ENCODE measurements around the gene MTCL3.

MTCL3 gene

DNA sequence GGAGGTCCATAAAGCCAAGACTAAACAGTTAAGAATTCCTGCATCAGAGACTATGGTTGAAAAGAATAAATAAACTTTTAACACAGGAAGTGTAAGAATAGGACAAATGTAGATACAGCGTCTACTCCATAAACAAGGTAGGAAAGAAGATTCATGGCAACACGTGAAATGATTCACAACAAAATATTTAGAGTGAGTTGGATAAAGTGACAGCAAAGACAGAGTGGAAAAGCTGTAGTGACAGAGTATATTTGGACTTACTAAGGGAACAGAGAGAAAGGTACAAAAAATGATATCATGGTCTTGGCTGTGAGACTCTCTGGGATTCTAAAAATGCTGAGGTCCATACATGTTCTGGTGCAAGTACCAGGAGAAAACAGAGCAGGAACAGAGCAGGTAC, 38.0 kb downstream of the MTCL3 start:
- no peak overlapping the region for H3K27ac Mint-ChIP-seq

DNA sequence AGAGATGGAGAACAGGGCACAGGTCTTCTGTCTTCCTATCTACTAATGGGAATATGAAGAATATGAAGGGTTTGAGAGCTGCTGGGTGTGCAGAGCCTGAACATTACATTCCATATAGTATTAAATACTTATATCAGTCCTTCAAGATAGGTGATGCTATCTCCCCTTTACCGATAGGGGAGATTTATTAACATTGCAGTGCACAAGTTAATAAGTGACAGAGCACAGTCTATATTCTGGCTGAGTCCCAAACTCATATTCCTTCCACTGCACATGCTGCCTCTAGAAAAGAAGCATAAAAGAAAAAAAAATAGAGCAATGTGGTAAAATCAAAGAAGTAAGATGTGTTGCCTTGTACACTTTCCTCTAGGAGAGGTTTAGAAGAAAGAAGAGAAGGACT, 41.5 kb downstream of the MTCL3 start:
- Mint-ChIP-seq H3K4me1 (no peaks in the 10 kb centered on the region), H3K36me3 (peaks cover 11% of the 10 kb centered on the region), H3K9me3 (peaks cover 6% of the 10 kb centered on the region), H3K27ac (no peak overlapping the region), H3K4me3 (no peak overlapping the region), H3K27me3 (ENCODE audit: low read depth) (no peaks in the 10 kb centered on the region)
- no peak for DNase-seq (ENCODE audit: low spot score in 2 of 2, unreplicated experiment in 2 of 2)
- TF ChIP-seq, protein P1, sequence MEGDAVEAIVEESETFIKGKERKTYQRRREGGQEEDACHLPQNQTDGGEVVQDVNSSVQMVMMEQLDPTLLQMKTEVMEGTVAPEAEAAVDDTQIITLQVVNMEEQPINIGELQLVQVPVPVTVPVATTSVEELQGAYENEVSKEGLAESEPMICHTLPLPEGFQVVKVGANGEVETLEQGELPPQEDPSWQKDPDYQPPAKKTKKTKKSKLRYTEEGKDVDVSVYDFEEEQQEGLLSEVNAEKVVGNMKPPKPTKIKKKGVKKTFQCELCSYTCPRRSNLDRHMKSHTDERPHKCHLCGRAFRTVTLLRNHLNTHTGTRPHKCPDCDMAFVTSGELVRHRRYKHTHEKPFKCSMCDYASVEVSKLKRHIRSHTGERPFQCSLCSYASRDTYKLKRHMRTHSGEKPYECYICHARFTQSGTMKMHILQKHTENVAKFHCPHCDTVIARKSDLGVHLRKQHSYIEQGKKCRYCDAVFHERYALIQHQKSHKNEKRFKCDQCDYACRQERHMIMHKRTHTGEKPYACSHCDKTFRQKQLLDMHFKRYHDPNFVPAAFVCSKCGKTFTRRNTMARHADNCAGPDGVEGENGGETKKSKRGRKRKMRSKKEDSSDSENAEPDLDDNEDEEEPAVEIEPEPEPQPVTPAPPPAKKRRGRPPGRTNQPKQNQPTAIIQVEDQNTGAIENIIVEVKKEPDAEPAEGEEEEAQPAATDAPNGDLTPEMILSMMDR (IDR thresholded peaks at IDR 0.05; ENCODE audit: unreplicated experiment): no peak

More for the DNA sequence above, 38.0 kb downstream of the MTCL3 start:
- no peaks in the 10 kb centered on the region for H3K4me1 Mint-ChIP-seq
- no peak overlapping the region for H3K4me3 Mint-ChIP-seq
- DNase-seq (ENCODE audit: low spot score in 2 of 2, unreplicated experiment in 2 of 2): no peak
- TF ChIP-seq, protein P1 (IDR thresholded peaks at IDR 0.05; ENCODE audit: unreplicated experiment): no peak
- peaks cover 3% of the 10 kb centered on the region for H3K36me3 Mint-ChIP-seq
- H3K27me3 Mint-ChIP-seq (ENCODE audit: low read depth): peaks cover 6% of the 10 kb centered on the region
- peaks cover 3% of the 10 kb centered on the region for H3K9me3 Mint-ChIP-seq

DNA sequence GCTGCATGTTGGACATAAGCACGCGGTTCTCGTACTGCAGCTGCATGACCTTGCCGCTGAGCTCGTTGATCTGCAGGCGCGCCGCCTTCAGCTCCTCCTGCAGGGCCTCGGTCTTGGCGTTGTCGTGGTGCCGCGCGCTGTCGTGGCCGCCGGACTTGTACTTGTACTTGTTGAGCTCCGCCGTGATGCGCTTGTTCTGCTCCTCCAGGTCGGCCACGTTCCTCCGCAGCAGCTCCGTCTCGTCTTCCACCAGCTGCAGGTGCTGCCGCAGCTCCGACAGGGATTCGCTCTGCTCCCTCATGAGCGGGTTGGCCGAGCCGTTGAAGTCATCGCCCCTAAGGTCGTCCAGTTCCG, 43.3 kb downstream of the MTCL3 start:
- Mint-ChIP-seq H3K9me3 (peaks cover 6% of the 10 kb centered on the region), H3K27ac (no peak overlapping the region), H3K36me3 (peaks cover 11% of the 10 kb centered on the region), H3K27me3 (ENCODE audit: low read depth) (no peaks in the 10 kb centered on the region), H3K4me1 (peaks cover 4% of the 10 kb centered on the region), H3K4me3 (no peak overlapping the region)
- no peak for DNase-seq (ENCODE audit: low spot score in 2 of 2, unreplicated experiment in 2 of 2)
- TF ChIP-seq, protein P1 (IDR thresholded peaks at IDR 0.05; ENCODE audit: unreplicated experiment): no peak

DNA sequence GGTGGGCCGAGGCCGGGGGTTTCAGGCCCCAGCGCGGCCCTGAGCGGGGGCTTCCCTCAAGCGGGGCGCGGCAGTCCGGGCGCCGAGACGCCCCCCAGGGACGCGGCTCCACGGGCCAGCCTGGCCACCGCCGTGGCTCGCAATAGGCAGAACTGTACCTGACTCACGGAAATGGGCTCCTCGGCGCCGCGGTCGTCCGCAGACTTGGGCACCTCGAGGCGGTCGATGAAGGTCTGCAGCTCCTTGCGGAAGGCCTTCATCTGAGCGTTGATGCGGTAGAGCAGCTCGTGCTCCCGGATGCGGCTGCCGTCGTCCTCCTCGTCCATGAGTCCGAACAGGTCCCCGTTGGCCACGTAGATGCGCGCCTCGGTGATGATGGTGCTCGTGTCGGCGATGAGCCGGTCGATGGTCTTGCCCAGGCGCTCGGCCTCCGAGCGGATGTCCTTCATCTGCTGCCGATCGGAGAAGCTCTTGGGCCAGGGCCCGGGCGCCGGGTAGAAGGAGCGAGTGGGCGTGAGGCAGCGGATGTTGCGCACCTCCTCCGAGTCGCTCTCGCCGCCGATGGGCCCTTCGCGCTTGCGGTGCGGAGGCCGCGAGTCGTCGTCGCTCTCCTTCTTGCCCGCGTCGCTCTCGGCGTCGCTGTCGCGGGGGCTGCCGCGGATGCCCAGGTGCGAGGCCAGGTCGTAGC, 43.9 kb downstream of the MTCL3 start:
- DNase-seq (ENCODE audit: low spot score in 2 of 2, unreplicated experiment in 2 of 2): no peak
- Mint-ChIP-seq H3K27ac (no peak overlapping the region), H3K4me3 (no peak overlapping the region), H3K36me3 (peaks cover 11% of the 10 kb centered on the region), H3K4me1 (peaks cover 4% of the 10 kb centered on the region), H3K9me3 (peaks cover 6% of the 10 kb centered on the region), H3K27me3 (ENCODE audit: low read depth) (no peaks in the 10 kb centered on the region)
- TF ChIP-seq, protein P1 (IDR thresholded peaks at IDR 0.05; ENCODE audit: unreplicated experiment): no peak

DNA sequence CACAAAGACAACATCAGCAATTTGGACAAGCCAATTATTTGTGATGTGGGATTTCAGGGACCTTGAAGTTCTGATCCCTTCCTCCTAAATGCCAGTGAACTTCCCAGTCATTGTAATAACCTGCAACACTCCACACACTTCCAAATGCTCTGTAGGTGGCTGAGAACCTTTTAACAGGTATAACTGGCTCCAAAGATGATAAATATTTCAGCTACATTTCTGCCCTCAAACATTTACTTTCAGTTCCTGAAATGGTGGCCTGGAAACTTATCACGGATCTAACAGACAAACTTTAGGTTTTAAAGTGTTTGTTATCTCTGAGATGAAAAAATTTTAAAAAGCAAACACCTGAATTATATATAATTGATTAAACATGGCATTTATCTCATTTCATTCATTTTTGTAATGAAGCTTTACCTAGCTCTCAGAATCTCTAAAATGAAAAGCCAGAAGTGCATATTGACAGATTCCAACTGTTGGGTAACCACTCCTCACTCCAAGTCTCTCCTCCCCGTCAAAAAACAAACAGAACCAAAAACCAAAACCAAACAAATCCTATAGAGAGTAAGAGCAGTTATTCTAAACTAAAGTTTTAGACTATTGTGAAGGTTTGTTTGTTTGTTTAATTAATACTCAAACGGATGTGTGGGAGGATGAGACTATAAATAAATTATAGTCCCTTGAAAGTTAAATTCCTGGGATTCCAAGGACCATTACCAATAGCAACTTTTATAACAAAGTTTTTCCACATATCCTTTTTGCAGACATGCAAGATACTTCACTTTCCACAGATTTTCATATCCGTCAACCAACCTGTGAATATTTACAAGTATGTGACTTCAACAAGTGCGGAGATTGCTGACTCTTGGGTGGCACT, 47.5 kb downstream of the MTCL3 start:
- Mint-ChIP-seq H3K4me3 (no peak overlapping the region), H3K9me3 (peaks cover 6% of the 10 kb centered on the region), H3K27me3 (ENCODE audit: low read depth) (no peaks in the 10 kb centered on the region), H3K27ac (no peak overlapping the region), H3K36me3 (peaks cover 11% of the 10 kb centered on the region), H3K4me1 (peaks cover 4% of the 10 kb centered on the region)
- TF ChIP-seq, protein P1 (IDR thresholded peaks at IDR 0.05; ENCODE audit: unreplicated experiment): no peak
- DNase-seq (ENCODE audit: low spot score in 2 of 2, unreplicated experiment in 2 of 2): no peak

All from mesothelial cell of epicardium (in vitro differentiated cells).